NCI-H1105 (cell line): ENCODE results near the gene CPAMD8.

ENCODE experiments used
- DNase-seq: peaks from one replicate; lab custom pipeline; 2025; lab: John Stamatoyannopoulos, UW

Gene CPAMD8

GRCh38 chr19:16920816-16921529, 105.6 kb downstream of the CPAMD8 start:
- DNase-seq = no peak

GRCh38 chr19:16919496-16919895, 107.1 kb downstream of the CPAMD8 start:
- DNase-seq = no peak

DNA sequence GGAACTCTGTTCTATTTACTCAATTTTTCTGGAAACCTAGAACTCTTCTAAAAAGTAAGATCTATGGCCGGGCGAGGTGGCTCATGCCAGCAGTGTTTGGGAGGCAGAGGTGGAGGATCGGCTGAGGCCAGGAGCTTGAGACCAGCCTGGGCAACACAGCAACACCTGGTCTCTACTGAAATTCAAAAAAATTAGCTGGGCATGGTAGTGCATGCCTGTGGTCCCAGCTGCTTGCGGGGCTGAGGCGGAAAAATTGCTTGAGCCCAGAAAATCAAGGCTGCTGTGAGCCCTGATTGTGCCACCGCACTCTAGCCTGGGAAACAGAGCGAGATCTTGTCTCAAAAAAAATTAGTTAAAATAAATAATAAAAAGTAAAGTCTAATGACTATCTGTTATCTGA, 109.2 kb downstream of the CPAMD8 start:
- DNase-seq = no peak

DNA sequence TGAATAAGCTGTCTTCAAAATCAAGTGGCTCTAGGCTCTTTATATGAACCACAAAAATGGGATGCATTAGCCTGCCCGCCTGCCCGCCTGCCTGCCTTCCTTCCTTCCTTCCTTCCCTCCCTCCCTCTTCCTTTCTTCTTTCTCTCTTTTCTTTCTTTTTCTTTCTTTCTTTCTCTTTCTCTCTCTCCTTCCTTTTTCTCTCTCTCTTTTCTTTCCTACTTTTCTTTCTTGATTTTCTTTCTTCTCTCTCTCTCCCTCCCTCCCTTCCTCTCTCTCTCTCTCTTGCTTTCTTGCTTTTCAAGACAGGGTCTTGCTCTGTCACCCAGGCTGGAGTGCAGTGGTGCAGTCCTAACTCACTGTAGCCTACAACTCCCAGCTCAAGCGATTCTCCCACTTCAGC, 110.9 kb downstream of the CPAMD8 start:
- no peak for DNase-seq

- DNase-seq = no peak
Observed at GRCh38 chr19:16915135-16915534, 111.5 kb downstream of the CPAMD8 start.

DNA sequence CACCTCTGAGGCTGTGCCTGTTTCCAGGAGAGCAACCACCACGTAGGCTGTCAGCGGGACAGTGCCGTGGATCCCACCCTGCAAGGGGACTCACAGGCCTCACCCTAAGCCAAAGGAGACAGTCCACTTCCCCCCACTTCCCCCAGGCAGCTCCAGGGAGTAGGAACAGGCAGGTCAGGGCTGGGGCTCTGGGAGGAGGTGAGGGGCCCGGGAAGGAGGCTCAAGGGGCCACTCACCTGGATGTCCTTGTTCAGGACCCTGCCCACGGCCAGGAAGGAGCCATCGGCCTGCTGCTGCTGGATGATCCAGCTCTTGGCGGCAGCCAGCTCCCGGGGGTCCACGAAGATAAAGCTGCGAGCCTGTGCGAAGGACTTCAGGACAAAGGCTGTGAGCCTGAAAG, 112.2 kb downstream of the CPAMD8 start:
- no peak for DNase-seq

GRCh38 chr19:16912780-16913179, 113.8 kb downstream of the CPAMD8 start:
- DNase-seq = no peak

DNA sequence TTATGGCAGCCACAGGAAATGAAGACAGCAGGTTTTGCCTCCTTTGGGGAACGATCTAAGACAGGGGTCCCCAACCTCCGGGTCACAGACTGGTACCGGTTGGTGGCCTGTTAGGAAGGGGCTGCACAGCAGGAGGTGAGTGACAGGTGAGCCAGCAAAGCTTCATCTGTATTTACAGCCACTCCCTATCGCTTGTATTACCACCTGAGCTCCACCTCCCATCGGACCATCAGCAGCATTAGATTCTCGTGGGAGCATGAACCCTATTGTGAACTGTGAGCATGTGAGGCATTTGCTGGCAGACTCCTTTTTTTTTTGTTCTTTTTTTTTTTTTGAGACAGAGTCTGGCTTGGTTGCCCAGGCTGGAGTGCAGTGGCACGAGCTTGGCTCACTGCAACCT, 115.6 kb downstream of the CPAMD8 start:
- DNase-seq = no peak

- DNase-seq = no peak
Observed at GRCh38 chr19:16908759-16909158, 117.9 kb downstream of the CPAMD8 start.

DNA sequence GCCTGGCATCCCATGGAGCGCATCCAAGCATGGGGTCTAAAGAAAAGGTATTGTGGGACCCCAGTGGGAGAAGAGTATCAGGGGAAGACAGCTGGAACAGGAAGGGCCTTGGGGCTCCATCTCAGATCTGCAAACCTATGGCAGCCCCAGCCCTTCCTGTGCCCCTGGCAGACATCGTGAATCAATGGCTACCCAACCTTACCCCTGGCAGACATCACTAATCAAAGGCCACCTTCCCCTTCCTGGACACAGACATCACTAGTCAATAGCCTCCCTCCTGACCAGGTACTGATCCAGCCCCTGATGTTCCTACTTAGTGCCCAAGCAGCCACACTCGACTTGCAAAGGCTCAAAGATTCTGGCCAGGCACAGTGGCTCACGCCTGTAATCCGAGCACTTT, 122.0 kb downstream of the CPAMD8 start:
- DNase-seq = no peak

DNA sequence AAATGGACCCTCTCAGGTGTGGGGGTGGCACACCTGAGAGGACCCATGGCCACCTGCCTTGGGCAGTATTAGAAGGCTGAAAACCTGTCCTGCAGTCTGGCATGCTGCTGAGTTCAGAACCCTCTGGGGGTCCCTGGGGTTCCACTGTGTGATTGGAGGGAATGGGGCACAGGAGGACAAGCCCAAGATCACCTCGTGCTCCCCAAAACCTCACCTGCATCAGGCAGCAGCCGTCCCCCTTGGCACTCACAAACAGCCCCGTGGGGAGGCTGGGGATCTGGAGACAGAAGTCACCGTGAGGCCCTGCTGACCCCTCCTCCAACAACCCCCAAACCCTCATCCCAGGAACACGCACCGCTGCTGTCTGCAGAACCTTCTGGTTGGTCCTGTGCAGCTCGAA, 123.3 kb downstream of the CPAMD8 start:
- DNase-seq = no peak

GRCh38 chr19:16902545-16902944, 124.1 kb downstream of the CPAMD8 start:
- no peak for DNase-seq

GRCh38 chr19:16901491-16902175, 125.0 kb downstream of the CPAMD8 start:
- DNase-seq = no peak

GRCh38 chr19:16899566-16900075, 127.0 kb downstream of the CPAMD8 start:
- no peak for DNase-seq

- no peak for DNase-seq
Observed at GRCh38 chr19:16898361-16899015, 128.1 kb downstream of the CPAMD8 start.

GRCh38 chr19:16897856-16898161, 128.8 kb downstream of the CPAMD8 start:
- no peak for DNase-seq

- DNase-seq = no peak
Observed at GRCh38 chr19:16897029-16897855, 129.4 kb downstream of the CPAMD8 start.

GRCh38 chr19:16896146-16897028, 130.2 kb downstream of the CPAMD8 start:
- DNase-seq = no peak

DNA sequence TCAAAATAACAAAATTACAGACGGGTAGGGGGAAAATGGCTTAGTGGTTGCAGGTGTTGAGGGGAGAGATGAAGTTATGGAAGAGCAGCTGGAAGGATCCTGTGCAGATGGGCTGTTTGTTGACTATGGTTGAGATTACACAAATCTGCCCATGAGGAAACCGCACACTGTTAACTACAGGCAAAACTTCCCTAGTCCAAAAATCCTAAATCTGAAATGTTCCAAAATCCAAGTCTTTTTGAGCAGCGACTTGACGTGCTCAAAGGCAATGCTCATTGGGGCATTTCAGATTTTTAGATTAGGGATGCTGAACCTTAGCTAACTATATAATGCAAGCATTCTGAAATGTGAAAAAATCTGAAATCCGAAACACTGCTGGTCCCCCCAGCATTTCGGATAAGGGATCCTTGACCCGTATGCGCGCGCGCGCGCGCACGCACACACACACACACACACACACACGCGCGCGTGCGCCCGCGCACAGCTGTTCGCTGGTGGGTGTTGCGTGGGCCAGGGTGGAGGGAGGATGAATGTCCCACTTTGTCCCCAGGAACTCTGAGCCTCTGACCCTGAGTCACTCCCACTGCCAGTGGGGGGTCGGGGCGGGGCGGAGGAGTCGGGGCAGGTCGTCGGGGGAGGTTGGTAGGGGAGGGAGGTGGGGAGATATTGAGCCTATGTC, 131.0 kb downstream of the CPAMD8 start:
- DNase-seq = no peak

- no peak for DNase-seq
Observed at GRCh38 chr19:16894080-16894479, 132.5 kb downstream of the CPAMD8 start.

- no peak for DNase-seq
Observed at GRCh38 chr19:16893686-16893989, 133.0 kb downstream of the CPAMD8 start.
